SK-N-SH (cell line): ENCODE data around the gene RFX5.

Source experiments
- CTCF ChIP-seq: fragments of 200-600 bp; sonication (generic); IDR thresholded peaks from 2 replicates; pipeline ENCODE4 v1.6.1; 2017; ENCODE audit warnings: antibody characterized with exemption, mild to moderate bottlenecking, moderate library complexity
- FOXM1 ChIP-seq: IDR thresholded peaks from 2 replicates; pipeline ENCODE4 v1.4.0; 2012; ENCODE audit warnings: low read depth, mild to moderate bottlenecking
- JUND ChIP-seq: IDR thresholded peaks from 2 replicates; pipeline ENCODE4 v1.4.0; 2012
- NRF1 ChIP-seq: IDR thresholded peaks from 2 replicates; pipeline ENCODE4 v1.6.1; 2012; ENCODE audit warnings: low read depth, mild to moderate bottlenecking, low read length
- POLR2AphosphoS5 ChIP-seq: IDR thresholded peaks from 2 replicates; pipeline ENCODE4 v1.6.1; 2012; ENCODE audit warnings: low read depth, low read length
- SIN3A ChIP-seq: IDR thresholded peaks from 2 replicates; pipeline ENCODE4 v1.6.1; 2012; ENCODE audit warnings: low read depth, mild to moderate bottlenecking, low read length, moderate library complexity, borderline replicate concordance

DNA sequence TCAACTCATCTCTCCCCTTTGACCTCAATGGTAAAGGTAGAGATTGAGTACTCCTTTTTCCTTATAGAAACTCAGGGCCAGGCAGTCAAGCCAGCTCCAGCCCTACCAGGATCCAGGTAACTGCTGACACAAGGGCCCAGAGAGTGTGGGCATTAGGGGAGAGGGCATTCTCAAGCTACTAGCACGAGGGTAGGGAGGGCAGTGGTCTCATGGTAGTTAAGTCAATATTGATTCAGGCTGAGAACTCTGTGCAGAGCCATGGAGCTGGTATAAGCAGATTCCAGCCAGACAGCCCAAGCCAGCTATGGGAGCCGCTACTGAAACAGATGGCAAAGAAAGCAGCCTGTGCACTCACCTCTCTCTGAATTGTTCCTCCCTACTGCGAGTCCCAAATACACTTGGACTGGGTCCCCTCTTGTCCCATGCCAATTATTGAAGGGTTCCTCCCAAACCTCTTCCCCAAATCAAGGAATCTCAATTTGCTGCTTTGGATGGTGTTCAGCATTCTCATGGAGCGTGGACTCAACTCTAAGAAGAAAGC lies 22.6 kb downstream of the RFX5 start:
- TF ChIP-seq FOXM1 (no peak), CTCF (no peak), JUND (no peak), POLR2AphosphoS5 (no peak), NRF1 (no peak), SIN3A (no peak)
